Right lobe of liver (tissue), 4 donors: ENCODE results near the gene CIP2A.

ENCODE experiments used
- POLR2A ChIP-seq: fragments of 450-650 bp; IDR thresholded peaks from one replicate; pipeline ENCODE4 v1.6.1; 2017; ENCODE audit warnings: antibody characterized with exemption, mild to moderate bottlenecking
- TF ChIP-seq, protein P1 (sequence below), 4 donors: fragments of 200-600 bp in 3 of 4; fragments of 450-650 bp in 1 of 4; IDR thresholded peaks; one replicate each; pipeline versions ENCODE4 v1.5.1 to v1.8.0; 2016 to 2022; ENCODE audit warnings: antibody characterized with exemption in 4 of 4, mild to moderate bottlenecking in 2 of 4
- donor health status: DM: no; HTN: no; CAD: no.
- donor health status: DM: no; HTN: no; CAD: no.
- donor health status: DM: no; HTN: yes; CAD: no.

DNA sequence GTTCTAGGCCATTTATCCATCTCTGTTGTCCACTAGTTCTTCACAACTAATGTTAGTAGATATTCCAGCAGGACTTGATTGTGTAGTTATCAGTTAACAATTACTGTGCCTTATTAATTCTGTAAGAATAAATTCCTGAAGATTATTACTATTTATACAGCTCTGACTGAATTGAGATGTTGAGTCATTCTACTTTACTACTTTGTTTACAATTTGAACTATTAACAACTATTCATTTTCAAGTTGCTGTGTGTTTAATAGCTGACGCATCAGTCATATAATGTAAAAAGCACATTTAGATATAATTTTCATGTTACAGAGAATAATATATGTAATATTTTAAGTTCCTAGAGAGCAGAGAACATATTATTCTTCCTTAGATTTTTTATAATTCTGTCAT, 21.4 kb upstream of the CIP2A start:
- no peak for TF ChIP-seq POLR2A
- TF ChIP-seq, protein P1, sequence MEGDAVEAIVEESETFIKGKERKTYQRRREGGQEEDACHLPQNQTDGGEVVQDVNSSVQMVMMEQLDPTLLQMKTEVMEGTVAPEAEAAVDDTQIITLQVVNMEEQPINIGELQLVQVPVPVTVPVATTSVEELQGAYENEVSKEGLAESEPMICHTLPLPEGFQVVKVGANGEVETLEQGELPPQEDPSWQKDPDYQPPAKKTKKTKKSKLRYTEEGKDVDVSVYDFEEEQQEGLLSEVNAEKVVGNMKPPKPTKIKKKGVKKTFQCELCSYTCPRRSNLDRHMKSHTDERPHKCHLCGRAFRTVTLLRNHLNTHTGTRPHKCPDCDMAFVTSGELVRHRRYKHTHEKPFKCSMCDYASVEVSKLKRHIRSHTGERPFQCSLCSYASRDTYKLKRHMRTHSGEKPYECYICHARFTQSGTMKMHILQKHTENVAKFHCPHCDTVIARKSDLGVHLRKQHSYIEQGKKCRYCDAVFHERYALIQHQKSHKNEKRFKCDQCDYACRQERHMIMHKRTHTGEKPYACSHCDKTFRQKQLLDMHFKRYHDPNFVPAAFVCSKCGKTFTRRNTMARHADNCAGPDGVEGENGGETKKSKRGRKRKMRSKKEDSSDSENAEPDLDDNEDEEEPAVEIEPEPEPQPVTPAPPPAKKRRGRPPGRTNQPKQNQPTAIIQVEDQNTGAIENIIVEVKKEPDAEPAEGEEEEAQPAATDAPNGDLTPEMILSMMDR (IDR thresholded peaks at IDR 0.05), result no peak
